ENCODE measurements around the gene FLYWCH1. TPM values are rescaled to one million over a fixed set of nuclear protein-coding genes. Genes with fewer than 3 reads are reported as not detected.

Gene FLYWCH1
- total and polyA plus RNA-seq, 10 of the 15 experiments (the other 5 are each of a cell fraction or from before 2014, with no cell fraction given), result 0.47 to 33.8 (median 11.2) TPM

GRCh38 chr16:2905988-2906387 is 5.7 kb upstream of the FLYWCH1 start:
- in situ Hi-C loops (cut with MboI), result no loop called here
- Histone ChIP-seq H3K27ac (ENCODE audit: control insufficient read depth, insufficient read depth) (no peak overlapping the region), H3K9ac (ENCODE audit: control insufficient read depth, insufficient read depth, low read length) (no peak overlapping the region), H2AFZ (ENCODE audit: control insufficient read depth, low read depth, low read length) (peak overlapping the region; percentile 37), H3K4me3 (no peak overlapping the region), H3K4me2 (ENCODE audit: control insufficient read depth, insufficient read depth) (peak overlapping the region; percentile 66; the same call in 1 of the 2 replicates), H3K36me3 (ENCODE audit: control insufficient read depth in 2 of 2, insufficient read depth in 2 of 2, low read length in 1 of 2) (no peaks in the 10 kb centered on the region), H4K20me1 (ENCODE audit: control insufficient read depth, insufficient read depth) (no peaks in the 10 kb centered on the region), H3K79me2 (ENCODE audit: control insufficient read depth, insufficient read depth, low read length) (no peaks in the 10 kb centered on the region), H3K9me3 (replicated peaks; ENCODE audit: control insufficient read depth, insufficient read depth, low read length) (no peaks in the 10 kb centered on the region), H3K27me3 (replicated peaks in 1 of 2; ENCODE audit: control insufficient read depth in 2 of 2, insufficient read depth in 2 of 2, low read length in 1 of 2) (no peaks in the 10 kb centered on the region), H3K4me1 (ENCODE audit: control insufficient read depth, insufficient read depth, low read length) (peaks cover 6% of the 10 kb centered on the region)
- DNase-seq (ENCODE audit: low read depth, low spot score) (no peak), ATAC-seq (no peak), FAIRE-seq (no peak)
- peak; percentile 42; the same call in 1 of the 3 replicates for TF ChIP-seq POU2F2 (IDR thresholded peaks at IDR 0.05; ENCODE audit: borderline replicate concordance, low read depth, low read length)
- TF ChIP-seq IRF3 (IDR thresholded peaks at IDR 0.05), result peak; percentile 70; the same call in 1 of the 2 replicates
- no peak for TF ChIP-seq POLR2AphosphoS2 (IDR thresholded peaks at IDR 0.05; ENCODE audit: low read depth, low read length)
- TF ChIP-seq KAT2A (conservative IDR thresholded peaks at IDR 0.05; ENCODE audit: control insufficient read depth, low read depth, low read length), result no peak
- no peak for TF ChIP-seq BHLHE40 (IDR thresholded peaks at IDR 0.05; ENCODE audit: borderline replicate concordance in 1 of 2, low read depth in 2 of 2, low read length in 1 of 2)
- 0 out of 2 replicates have a peak, but pooled peaks have one; percentile 62 for TF ChIP-seq RFX5 (IDR thresholded peaks at IDR 0.05; ENCODE audit: low read depth, low read length)
- TF ChIP-seq NKRF (conservative IDR thresholded peaks at IDR 0.05), result no peak
- peak; percentile 42 for TF ChIP-seq NFYB (IDR thresholded peaks at IDR 0.05; ENCODE audit: insufficient read depth, low read depth, low read length)
- TF ChIP-seq STAT3 (IDR thresholded peaks at IDR 0.05; ENCODE audit: low read depth, low read length), result no peak
- TF ChIP-seq TBL1XR1 (IDR thresholded peaks at IDR 0.05; ENCODE audit: low read depth, low read length), result no peak
- TF ChIP-seq POLR2AphosphoS5 (IDR thresholded peaks at IDR 0.05; ENCODE audit: low read length), result no peak
- peak; percentile 41; the same call in 1 of the 2 replicates for TF ChIP-seq YY1 (IDR thresholded peaks at IDR 0.05; ENCODE audit: low read depth, low read length)
- no peak for TF ChIP-seq HCFC1 (IDR thresholded peaks at IDR 0.05; ENCODE audit: low read length)
- no peak for TF ChIP-seq CBX3 (IDR thresholded peaks at IDR 0.05; ENCODE audit: borderline replicate concordance, low read depth)
- TF ChIP-seq JUND (IDR thresholded peaks at IDR 0.05; ENCODE audit: low read depth, low read length), result no peak
- no TSS peak for BruUV-seq (replicated peaks)
- intact Hi-C loops (cut with micrococcal nuclease; ENCODE audit: unreplicated experiment), result loop anchor here (2.0 to 5.0 kb wide), 5 partner anchors 13 to 76 kb away; partner anchors contain the start of genes FLYWCH2, KREMEN2 and PKMYT1
- ChIA-PET RAD21 (ENCODE audit: unreplicated experiment) (interaction anchor here (0.6 to 1.2 kb wide), 6 partner anchors 14 to 132 kb away, joined by 3 to 8 read pairs (median 3); partner anchors contain the start of gene FLYWCH2), CTCF (interaction anchor here (0.7 to 4.3 kb wide), 9 partner anchors 9 to 751 kb away, joined by 3 to 29 read pairs (median 11); partner anchors contain the start of genes FLYWCH2 and TRAF7), SMC1A (ENCODE audit: uncharacterized antibody, unreplicated experiment) (interaction anchor here (0.7 to 1.9 kb wide), 3 partner anchors 23 to 34 kb away, joined by 3 to 11 read pairs (median 3); partner anchors contain the start of gene FLYWCH2), POLR2A (interaction anchor here (1.0 to 2.6 kb wide), 3 partner anchors 11 to 59 kb away, joined by 3 to 12 read pairs (median 3); partner anchors contain the start of gene FLYWCH2)
- 14% methylated on average over 12 of the region's 12 CpGs for WGBS (ENCODE audit: insufficient coverage, insufficient replicate concordance, low lambda C conversion rate, missing lambda C conversion rate)
